HUES64 (cell line): ENCODE measurements around the gene B9D1.

ENCODE experiments used
- H3K27ac ChIP-seq: 2 replicates; pipeline ENCODE4 v1.7.0; 2013; ENCODE audit warnings: low read depth, low read length, inconsistent platforms
- H3K27me3 ChIP-seq: 2 replicates; pipeline ENCODE4 v1.6.1; 2013; ENCODE audit warnings: mild to moderate bottlenecking, low read length; ENCODE audit not compliant: insufficient read depth
- H3K36me3 ChIP-seq: 2 replicates; pipeline ENCODE4 v1.6.1; 2013; ENCODE audit warnings: mild to moderate bottlenecking, low read length; ENCODE audit not compliant: insufficient read depth
- H3K4me1 ChIP-seq: 2 replicates; pipeline ENCODE4 v1.6.1; 2013; ENCODE audit warnings: mild to moderate bottlenecking, low read length, moderate library complexity; ENCODE audit not compliant: insufficient read depth
- H3K4me3 ChIP-seq: 2 replicates; pipeline ENCODE4 v1.5.1; 2013; ENCODE audit warnings: mild to moderate bottlenecking, low read length, moderate library complexity
- H3K9ac ChIP-seq: 2 replicates; pipeline ENCODE4 v1.6.1; 2013; ENCODE audit warnings: mild to moderate bottlenecking, low read depth, low read length
- H3K9me3 ChIP-seq: 2 replicates; pipeline ENCODE4 v1.6.1; 2013; ENCODE audit warnings: low read depth, low read length; ENCODE audit not compliant: insufficient read depth
- WGBS: fragments of 150-250, 120-280 bp; methylation state at CpG from one replicate; pipeline ENCODE4 v1.1.7; 2013; ENCODE audit warnings: missing lambda C conversion rate; 5-methylcytosine and 5-hydroxymethylcytosine counted together

B9D1 gene

GRCh38 chr17:19343256-19343630, 19.3 kb downstream of the B9D1 start:
- 95% methylated on average over 7 of the region's 7 CpGs for WGBS
- Histone ChIP-seq H3K9ac (no peak overlapping the region), H3K27me3 (no peaks in the 10 kb centered on the region), H3K27ac (no peak overlapping the region), H3K4me1 (peaks cover 19% of the 10 kb centered on the region), H3K9me3 (no peaks in the 10 kb centered on the region), H3K4me3 (no peak overlapping the region), H3K36me3 (peaks cover 8% of the 10 kb centered on the region; the same call in 1 of the 2 replicates)

GRCh38 chr17:19342611-19343255, 19.8 kb downstream of the B9D1 start:
- Histone ChIP-seq H3K4me3 (no peak overlapping the region), H3K9ac (no peak overlapping the region), H3K27ac (no peak overlapping the region), H3K9me3 (no peaks in the 10 kb centered on the region), H3K4me1 (peaks cover 20% of the 10 kb centered on the region), H3K27me3 (no peaks in the 10 kb centered on the region), H3K36me3 (peaks cover 8% of the 10 kb centered on the region; the same call in 1 of the 2 replicates)
- 93% methylated on average over 7 of the region's 7 CpGs for WGBS

- peaks cover 20% of the 10 kb centered on the region for H3K4me1 ChIP-seq
- H3K27me3 ChIP-seq: no peaks in the 10 kb centered on the region
- H3K4me3 ChIP-seq: no peak overlapping the region
- H3K9me3 ChIP-seq: no peaks in the 10 kb centered on the region
- H3K36me3 ChIP-seq: peaks cover 6% of the 10 kb centered on the region; the same call in 1 of the 2 replicates
- H3K27ac ChIP-seq: no peak overlapping the region
- 83% methylated on average over 20 of the region's 20 CpGs for WGBS
- no peak overlapping the region for H3K9ac ChIP-seq
Observed at GRCh38 chr17:19341641-19342610, 20.6 kb downstream of the B9D1 start.

GRCh38 chr17:19341211-19341631, 21.3 kb downstream of the B9D1 start:
- Histone ChIP-seq H3K36me3 (peaks cover 3% of the 10 kb centered on the region; the same call in 1 of the 2 replicates), H3K27ac (no peak overlapping the region), H3K4me3 (no peak overlapping the region), H3K9ac (no peak overlapping the region), H3K9me3 (no peaks in the 10 kb centered on the region), H3K27me3 (no peaks in the 10 kb centered on the region), H3K4me1 (peaks cover 20% of the 10 kb centered on the region)
- WGBS: 77% methylated on average over 7 of the region's 7 CpGs

GRCh38 chr17:19339341-19339815, 23.1 kb downstream of the B9D1 start:
- Histone ChIP-seq H3K4me3 (no peak overlapping the region), H3K27me3 (no peaks in the 10 kb centered on the region), H3K9ac (no peak overlapping the region), H3K4me1 (peaks cover 20% of the 10 kb centered on the region), H3K9me3 (no peaks in the 10 kb centered on the region), H3K36me3 (no peaks in the 10 kb centered on the region), H3K27ac (peak overlapping the region; percentile 30; the same call in 1 of the 2 replicates)
- WGBS: 47% methylated on average over 2 of the region's 2 CpGs

GRCh38 chr17:19338031-19338990, 24.2 kb downstream of the B9D1 start:
- 86% methylated on average over 7 of the region's 7 CpGs for WGBS
- Histone ChIP-seq H3K27me3 (no peaks in the 10 kb centered on the region), H3K4me1 (peaks cover 20% of the 10 kb centered on the region), H3K36me3 (0 out of 2 replicates have a peak, but pooled peaks cover 5% of the 10 kb centered on the region), H3K9me3 (no peaks in the 10 kb centered on the region), H3K27ac (no peak overlapping the region), H3K4me3 (no peak overlapping the region), H3K9ac (no peak overlapping the region)

GRCh38 chr17:19337712-19338023, 24.9 kb downstream of the B9D1 start:
- H3K9me3 ChIP-seq: no peaks in the 10 kb centered on the region
- peaks cover 20% of the 10 kb centered on the region for H3K4me1 ChIP-seq
- no peak overlapping the region for H3K27ac ChIP-seq
- no peaks in the 10 kb centered on the region for H3K27me3 ChIP-seq
- no peak overlapping the region for H3K9ac ChIP-seq
- H3K36me3 ChIP-seq: 0 out of 2 replicates have a peak, but pooled peaks cover 5% of the 10 kb centered on the region
- WGBS: 100% methylated on average over 1 of the region's 2 CpGs
- H3K4me3 ChIP-seq: no peak overlapping the region

GRCh38 chr17:19336938-19337711, 25.4 kb downstream of the B9D1 start:
- no peak overlapping the region for H3K9ac ChIP-seq
- no peak overlapping the region for H3K27ac ChIP-seq
- H3K36me3 ChIP-seq: 0 out of 2 replicates have a peak, but pooled peaks cover 5% of the 10 kb centered on the region
- 72% methylated on average over 21 of the region's 21 CpGs for WGBS
- no peak overlapping the region for H3K4me3 ChIP-seq
- no peaks in the 10 kb centered on the region for H3K9me3 ChIP-seq
- H3K27me3 ChIP-seq: no peaks in the 10 kb centered on the region
- H3K4me1 ChIP-seq: peaks cover 19% of the 10 kb centered on the region

- Histone ChIP-seq H3K9ac (no peak overlapping the region), H3K4me1 (peaks cover 16% of the 10 kb centered on the region), H3K36me3 (peaks cover 9% of the 10 kb centered on the region), H3K27ac (no peak overlapping the region), H3K9me3 (no peaks in the 10 kb centered on the region), H3K27me3 (no peaks in the 10 kb centered on the region), H3K4me3 (no peak overlapping the region)
- 89% methylated on average over 18 of the region's 18 CpGs for WGBS
Observed at GRCh38 chr17:19335951-19336631, 26.4 kb downstream of the B9D1 start.

GRCh38 chr17:19334331-19334730, 28.2 kb downstream of the B9D1 start:
- H3K36me3 ChIP-seq: peaks cover 15% of the 10 kb centered on the region
- H3K9me3 ChIP-seq: no peaks in the 10 kb centered on the region
- WGBS: 87% methylated on average over 6 of the region's 6 CpGs
- no peak overlapping the region for H3K4me3 ChIP-seq
- no peak overlapping the region for H3K9ac ChIP-seq
- H3K27me3 ChIP-seq: no peaks in the 10 kb centered on the region
- H3K27ac ChIP-seq: no peak overlapping the region
- peaks cover 12% of the 10 kb centered on the region for H3K4me1 ChIP-seq
